ENCODE results near the gene TMCO4.

- TF ChIP-seq CTCF (conservative IDR thresholded peaks at IDR 0.05; ENCODE audit: low read length) (no peak), EZH2phosphoT487 (IDR thresholded peaks at IDR 0.05; ENCODE audit: borderline replicate concordance) (no peak)
Observed at GRCh38 chr1:19771350-19771749, 28.4 kb downstream of the TMCO4 start.
